Measurements from ENCODE around the gene DOLPP1.

Gene DOLPP1

DNA sequence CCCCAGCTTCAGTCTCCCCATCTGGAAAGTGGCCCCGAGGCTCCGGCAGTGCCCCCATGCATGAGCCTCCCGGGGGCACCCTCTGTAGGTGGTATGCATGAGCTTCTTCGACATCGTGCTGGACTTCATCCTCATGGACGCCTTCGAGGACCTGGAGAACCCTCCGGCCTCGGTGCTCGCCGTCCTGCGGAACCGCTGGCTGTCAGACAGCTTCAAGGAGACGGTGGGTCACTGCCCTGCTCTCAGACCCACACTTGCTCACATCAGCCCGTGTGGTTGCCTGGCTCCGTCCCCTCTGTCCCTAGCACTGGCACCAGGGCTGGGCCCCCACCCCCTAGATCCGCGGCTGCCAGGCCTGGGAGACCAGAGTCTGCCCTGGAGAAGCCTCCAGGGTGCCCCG is 12.8 kb upstream of the DOLPP1 start:
- DNase-seq: no peak

- peak; percentile 45 for DNase-seq
Measured at GRCh38 chr9:129068990-129069861, 11.7 kb upstream of the DOLPP1 start.

DNA sequence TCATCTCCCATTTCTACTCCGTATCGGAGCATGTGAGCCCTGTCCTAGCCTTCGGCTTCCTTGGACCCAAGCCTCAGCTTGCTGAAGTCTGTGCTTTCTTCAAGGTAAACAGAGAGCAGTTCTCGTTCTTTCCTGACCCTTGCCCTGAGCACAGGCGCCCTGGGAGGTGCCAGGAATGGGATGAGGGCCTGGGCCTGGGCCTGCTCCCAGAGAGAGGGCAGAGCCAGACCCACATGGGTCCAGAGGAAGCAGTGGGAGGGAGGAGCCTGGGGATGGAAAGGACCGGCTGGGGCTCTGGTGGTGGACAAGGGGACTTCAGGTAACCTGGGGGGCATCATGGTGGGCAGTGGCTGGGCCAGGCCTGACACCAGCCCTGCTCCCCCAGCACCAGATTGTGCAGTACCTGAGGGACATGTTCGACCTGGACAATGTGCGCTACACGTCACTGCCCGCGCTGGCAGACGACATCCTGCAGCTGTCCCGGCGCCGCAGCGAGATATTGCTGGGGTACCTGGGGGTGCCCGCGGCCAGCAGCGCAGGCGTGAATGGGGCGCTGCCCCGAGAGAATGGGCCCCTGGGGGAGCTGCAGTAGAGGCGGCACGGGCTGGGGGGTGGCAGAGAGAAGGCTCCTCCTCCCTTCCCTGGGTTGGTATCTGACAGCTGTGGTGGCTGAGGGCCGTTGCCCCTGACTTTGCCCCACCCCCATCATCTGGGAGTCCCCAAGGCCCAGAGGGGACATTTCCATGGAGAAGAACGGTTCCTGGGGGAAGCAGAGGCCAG is 10.9 kb upstream of the DOLPP1 start:
- DNase-seq: no peak

DNA sequence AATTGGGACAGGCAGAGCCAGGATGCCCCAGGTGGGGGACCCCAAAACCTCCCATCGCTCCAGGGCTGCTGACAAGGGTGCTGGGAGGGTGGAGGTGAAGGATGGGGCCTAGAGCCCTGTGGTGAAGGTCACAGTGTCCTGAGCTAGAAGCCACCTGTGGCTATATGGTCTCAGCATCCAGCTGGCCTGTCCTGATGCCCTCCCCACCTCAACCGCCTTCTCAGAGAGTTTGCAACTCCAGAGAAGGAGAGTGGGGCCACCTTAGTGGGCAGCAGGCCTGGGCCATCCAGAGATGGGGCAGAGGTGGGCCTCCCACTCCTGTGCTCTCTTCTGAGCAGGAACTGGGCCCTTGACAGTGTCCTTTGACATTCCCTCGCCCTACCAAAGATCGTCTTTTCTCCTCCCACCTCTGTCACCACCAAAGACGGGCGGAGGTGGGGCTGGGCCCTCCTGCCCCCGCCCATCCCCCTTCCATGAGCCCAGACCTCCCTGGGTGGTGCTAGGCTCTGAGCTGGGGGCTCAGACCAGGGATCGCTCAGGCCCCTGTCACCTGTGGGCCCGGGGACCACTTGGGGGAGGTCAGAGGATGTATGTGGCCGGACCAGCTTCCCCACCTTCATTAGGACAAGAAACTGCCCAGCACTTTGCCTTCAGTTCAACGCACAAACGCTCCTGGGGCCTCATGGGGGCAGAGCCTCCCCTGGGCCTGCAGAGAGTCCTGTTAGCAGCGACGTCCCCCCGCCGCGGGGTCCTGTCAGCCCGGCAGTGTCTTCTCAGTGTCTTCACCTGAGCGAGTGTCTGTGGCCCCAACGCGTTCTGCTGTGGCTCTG is 10.0 kb upstream of the DOLPP1 start:
- no peak for DNase-seq

- no peak for DNase-seq
Measured at GRCh38 chr9:129071526-129072126, 9.3 kb upstream of the DOLPP1 start.

- no peak for DNase-seq
Measured at GRCh38 chr9:129072171-129072570, 8.7 kb upstream of the DOLPP1 start.

- no peak for DNase-seq
Measured at GRCh38 chr9:129073404-129073803, 7.5 kb upstream of the DOLPP1 start.

- no peak for DNase-seq
Measured at GRCh38 chr9:129074106-129074505, 6.8 kb upstream of the DOLPP1 start.

- DNase-seq: no peak
Measured at GRCh38 chr9:129075996-129076639, 4.8 kb upstream of the DOLPP1 start.

GRCh38 chr9:129076640-129077037 is 4.3 kb upstream of the DOLPP1 start:
- DNase-seq: no peak

DNA sequence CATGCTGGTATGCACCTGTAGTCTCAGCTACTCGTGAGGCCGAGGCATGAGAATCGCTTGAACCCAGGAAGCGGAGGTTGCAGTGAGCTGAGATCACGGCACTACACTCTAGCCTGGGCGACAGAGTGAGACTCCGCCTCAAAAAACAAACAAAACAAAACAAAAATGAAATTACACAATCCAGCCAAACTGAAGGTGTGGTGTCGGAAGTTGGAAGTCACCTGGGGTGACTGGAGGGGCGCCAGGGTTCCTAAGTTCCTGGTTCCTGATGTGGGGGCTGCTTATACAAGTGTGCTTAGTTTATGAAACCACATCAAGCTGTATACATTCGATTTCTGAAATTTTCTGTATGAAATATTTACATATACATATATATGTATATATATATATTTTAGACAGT is 3.7 kb upstream of the DOLPP1 start:
- no peak for DNase-seq

GRCh38 chr9:129078691-129079503 is 2.0 kb upstream of the DOLPP1 start:
- no peak for DNase-seq

DNA sequence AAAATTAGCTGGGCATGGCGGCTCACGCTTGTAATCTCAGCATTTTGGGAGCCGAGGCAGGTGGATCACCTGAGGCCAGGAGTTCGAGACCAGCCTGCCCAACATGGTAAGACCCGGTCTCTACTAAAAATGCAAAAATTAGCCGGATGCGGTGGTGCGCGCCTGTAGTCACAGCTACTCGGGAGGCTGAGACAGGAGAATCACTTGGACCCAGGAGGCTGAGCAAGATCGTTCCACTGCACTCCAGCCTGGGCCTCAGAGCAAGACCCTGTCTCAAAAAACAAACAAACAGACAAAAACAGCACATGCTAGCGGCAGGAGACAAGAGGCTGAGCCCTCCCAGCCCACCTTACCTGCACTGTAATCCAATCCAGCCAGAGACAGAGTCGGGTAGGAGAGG is 1.1 kb upstream of the DOLPP1 start:
- no peak for DNase-seq

DNA sequence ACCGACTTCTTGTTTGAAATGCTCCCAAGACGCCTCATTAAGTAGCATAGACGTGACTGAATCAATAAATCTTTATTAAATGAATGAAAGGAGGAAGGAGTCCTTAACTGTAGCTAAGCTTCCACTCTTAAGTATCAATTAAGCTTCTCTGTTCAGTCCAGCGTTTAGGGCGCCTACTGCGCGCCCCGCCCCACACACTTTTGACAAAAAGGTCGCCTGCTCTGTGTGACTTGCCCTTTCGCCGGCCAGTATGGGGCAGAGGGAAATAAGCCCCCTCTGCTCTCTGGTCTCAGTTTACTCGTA is 662 bp upstream of the DOLPP1 start:
- DNase-seq: no peak

GRCh38 chr9:129081388-129081904 is 535 bp downstream of the DOLPP1 start:
- no peak for DNase-seq

DNA sequence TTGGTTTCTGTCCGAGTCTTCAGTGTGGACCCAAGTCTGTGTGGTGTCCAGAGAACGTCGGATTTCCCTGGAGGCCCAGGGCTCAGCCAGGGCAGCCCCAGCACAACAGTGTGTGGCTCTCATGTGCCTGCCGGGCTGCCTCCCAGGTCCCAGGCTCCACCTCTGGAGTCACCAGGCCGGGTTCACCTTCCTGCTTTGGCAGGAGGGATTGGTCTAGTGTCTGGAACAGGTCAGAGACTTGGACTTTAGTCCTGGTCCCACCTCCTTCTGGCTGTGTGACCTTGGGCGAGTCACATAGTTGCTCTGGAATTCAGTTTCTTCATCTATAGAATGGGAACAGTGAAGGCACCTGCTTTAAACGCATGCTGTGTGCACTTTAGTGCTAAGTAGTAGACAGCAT is 3.2 kb downstream of the DOLPP1 start:
- no peak for DNase-seq

GRCh38 chr9:129089246-129089645 is 8.3 kb downstream of the DOLPP1 start:
- no peak for DNase-seq

DNA sequence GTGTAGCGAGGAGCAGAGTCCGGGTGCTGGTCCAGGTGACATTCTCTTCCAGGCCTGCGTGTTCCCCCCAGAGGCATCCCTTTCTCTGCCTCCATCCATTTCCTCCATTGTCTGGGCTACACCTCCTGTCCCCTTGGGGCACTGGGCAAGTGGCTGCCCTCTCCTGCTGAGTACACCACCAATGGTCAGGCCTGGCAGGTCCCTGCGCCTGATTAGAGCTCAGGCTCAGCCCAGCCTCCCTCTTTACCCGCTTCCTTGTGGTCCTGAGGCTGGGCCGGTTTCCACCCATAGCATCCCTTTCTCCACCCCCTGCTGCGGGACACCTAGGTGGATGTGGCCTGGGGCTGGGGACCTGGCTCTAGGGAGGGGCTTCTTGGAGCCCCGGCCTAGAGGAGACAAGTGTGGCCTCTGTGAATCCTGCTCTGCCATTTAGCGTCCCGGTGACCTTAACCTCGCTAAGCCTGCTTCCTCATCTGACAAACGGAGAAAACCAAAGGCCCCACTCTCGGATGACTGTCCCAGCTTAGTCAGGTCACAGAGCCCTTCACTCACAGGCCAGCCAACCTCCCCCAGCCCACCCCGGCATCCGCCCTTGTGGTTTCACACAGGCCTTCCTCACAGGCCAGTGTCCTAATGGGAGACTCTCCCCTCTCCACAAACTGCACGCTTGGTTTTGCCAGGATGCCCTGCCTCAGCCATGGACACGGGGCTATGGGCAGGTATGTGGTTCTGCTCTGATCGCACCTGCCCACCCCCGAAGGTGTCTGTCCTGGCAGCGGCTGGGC is 12.9 kb downstream of the DOLPP1 start:
- DNase-seq: no peak

- no peak for DNase-seq
Measured at GRCh38 chr9:129094387-129095169, 13.7 kb downstream of the DOLPP1 start.

DNA sequence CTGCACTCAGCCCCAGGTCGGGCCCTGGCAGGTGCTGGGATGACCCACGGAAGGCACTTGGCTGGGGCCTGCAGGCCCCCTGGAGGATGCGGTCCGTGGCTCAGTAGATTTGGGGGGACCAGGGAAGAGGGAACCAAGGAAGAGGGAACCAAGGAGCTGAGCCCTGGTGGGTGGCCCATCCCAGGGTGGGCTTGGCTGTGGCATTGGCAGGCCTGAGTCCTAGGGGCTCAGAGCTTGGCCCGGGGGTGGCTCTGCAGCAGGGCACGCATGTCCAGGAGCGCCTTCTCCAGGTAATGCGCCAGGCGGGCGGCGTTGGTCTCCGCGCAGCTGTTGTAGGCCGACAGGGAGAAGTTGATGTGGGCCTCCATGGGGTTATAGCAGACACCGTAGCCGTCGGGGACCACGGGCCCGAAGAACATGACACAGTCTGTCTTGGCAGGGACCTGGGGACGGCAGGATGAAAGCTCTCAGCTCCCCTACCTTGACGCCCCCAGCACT is 14.3 kb downstream of the DOLPP1 start:
- DNase-seq: no peak

Data from stimulated activated CD4-positive, alpha-beta T cell treated with anti-CD3 and anti-CD28 coated beads, Interleukin-12 subunit alpha, Interleukin-12 subunit beta, amount 100 ng/mL, for 4 hours (primary cell).